LoVo (cell line): ENCODE measurements around the gene MCF2.
"Not testable (repeated sequence)": the region's sequence is repeated elsewhere in the genome, so short reads cannot be mapped to it uniquely, and the experiment has no call there.

Experiments
- DNase-seq: peaks from one replicate; pipeline ENCODE4 v3.0.0-alpha.2; 2016; ENCODE audit warnings: low spot score

The MCF2 gene, protein sequence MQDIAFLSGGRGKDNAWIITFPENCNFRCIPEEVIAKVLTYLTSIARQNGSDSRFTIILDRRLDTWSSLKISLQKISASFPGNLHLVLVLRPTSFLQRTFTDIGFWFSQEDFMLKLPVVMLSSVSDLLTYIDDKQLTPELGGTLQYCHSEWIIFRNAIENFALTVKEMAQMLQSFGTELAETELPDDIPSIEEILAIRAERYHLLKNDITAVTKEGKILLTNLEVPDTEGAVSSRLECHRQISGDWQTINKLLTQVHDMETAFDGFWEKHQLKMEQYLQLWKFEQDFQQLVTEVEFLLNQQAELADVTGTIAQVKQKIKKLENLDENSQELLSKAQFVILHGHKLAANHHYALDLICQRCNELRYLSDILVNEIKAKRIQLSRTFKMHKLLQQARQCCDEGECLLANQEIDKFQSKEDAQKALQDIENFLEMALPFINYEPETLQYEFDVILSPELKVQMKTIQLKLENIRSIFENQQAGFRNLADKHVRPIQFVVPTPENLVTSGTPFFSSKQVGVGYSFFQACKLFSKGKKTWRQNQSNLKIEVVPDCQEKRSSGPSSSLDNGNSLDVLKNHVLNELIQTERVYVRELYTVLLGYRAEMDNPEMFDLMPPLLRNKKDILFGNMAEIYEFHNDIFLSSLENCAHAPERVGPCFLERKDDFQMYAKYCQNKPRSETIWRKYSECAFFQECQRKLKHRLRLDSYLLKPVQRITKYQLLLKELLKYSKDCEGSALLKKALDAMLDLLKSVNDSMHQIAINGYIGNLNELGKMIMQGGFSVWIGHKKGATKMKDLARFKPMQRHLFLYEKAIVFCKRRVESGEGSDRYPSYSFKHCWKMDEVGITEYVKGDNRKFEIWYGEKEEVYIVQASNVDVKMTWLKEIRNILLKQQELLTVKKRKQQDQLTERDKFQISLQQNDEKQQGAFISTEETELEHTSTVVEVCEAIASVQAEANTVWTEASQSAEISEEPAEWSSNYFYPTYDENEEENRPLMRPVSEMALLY

DNA sequence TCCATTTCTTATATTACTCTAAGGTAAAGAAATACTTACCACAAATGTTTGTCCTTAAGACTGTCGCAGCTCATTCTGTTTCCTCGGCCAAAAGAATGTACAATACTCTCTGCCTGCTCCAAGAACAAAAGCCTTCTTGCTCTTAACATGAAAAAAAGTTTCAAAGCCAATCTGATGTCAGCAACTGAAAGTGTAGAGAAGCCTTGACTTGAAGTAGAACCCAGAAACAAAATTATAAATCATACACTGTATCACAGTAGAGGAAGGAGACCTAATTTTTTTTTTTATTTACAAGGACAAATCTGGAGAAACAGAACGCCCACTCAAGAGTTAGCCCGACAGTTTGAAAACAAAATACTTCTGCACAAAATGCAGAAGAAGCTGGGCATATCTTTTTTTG lies at the start of gene MCF2:
MCF2 (minus strand) TSS at position 101 of the 400 bp plus-strand sequence. CDS start 56,423 bp downstream, outside the sequence.
- DNase-seq, result no peak

DNA sequence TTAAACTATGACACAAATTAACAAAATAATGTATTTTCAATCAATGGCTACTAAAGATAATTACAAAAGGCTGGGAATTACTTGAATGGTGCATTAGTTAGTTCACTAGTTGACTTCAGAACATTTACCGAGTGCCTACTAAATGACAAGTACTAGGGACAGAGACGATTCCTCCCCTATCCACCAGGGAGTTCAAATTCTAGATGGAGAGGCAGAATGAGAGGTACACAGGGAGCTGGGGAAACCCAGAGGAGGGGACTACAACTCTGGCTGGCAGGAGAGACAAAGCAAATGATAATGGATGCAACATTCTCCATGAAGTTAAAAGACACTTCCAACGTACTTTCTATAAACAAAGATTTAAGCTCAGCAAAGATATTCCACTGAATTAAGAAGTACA lies 43.1 kb upstream of the MCF2 start:
- DNase-seq, result no peak

DNA sequence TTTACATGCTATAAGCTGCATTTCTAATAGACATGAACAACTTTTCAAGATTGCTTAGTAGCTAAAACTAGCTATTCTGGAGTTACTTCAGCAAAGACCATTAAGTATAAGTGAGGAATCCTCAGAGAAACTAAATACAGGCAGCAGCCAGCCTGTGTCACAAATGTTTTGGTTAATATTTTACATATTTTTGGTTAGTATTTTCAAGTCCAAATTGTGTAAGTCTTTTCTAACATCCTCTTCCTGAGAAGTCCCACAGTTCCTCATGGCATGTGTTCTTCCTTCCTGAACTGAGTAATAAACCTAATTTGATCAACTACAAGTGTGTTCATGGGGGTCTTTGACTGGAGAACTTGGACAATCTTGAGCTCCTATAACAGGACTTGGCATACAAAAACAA lies 42.4 kb upstream of the MCF2 start:
- no peak for DNase-seq

DNA sequence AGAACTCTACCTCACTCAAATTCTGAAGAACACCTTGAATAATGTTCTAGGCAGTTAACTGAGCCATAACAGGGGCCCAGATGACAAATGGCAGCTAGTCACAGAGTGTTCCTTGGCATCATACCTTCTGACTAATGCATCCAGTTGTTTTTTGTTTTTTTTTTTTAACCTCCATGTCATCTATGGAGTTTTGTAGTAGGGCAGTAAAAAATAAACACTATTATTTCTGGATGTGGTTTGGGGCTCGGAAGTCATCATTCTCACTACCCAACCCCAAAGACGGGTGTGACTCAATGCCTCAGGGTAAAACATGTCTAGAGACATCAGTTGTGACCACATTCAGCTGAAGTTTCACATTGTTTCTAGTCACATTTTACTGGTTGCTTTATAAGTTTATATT lies 31.2 kb upstream of the MCF2 start:
- DNase-seq, result no peak

DNA sequence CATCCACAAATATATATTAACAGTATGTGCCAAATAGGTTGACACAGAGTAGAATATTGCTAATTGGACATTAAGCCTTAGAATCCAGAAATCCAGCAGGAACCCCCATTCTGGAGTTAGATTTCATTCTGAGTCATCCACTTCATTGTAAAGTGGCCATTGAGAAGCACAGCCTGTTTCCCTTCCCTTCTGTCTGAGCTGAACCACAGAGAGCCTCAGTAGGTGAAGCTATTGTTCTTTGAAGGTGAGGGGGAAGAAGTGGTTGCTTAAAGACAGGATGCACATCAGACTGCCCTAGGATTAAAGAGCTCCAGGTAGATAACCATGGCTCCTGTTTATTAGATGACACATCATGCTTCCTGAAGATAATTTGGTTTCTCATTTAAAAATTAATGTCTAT lies 30.6 kb upstream of the MCF2 start:
- no peak for DNase-seq

DNA sequence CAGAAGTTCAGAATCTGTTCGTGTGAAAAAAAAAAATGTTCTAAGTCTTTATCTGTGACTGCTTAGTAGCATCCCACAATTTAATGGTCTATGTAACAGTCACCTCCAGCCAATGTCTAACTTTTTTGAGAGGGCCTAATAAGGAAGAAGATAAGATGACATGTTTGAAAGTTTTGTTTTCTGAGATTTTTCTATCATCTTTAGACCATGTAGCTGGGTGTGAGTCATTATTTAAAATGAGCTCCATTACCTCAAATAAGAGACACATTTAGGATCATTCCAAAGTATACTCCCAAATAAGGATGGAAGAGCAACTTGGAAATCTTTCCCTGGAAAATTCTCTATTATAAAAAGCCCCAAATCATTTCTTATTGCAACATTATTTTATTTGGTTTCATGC lies 28.2 kb upstream of the MCF2 start:
- no peak for DNase-seq

DNA sequence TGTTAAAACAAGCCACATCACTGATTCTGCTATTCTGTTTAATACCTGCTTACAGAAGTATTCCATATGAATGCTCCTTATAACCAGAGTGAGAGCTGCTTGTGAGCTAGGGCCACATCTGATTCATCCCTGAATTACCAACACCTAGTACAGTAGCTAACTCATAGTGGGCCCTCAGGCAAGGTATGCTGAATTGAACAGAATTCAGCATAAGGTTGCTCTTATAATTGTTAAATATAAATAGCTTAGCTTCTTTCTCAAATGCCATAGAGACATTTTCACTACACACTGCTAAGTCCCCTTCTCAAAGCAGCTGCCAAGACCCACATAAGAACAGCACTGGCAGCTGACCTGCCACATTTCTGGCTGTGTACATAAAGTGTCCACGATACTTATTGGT lies 27.0 kb upstream of the MCF2 start:
- DNase-seq, result no peak

DNA sequence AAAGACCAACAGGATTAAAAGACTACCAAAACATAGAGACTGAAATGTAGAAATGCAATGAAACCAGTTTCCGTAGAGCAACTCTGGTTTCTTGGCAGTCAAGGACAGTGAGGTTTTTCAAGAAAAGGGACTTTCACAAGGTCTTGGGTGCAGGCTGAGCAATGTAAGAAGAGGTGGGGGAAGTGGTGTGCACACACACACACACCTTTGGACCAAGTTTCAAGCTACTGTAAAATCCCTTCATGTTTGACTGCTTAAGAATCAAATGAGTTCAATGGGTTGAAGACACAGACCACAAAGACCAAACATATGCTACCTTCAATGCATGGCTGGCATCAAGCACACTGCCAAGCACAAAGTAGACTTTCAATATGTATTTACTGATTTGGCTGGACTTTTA lies 17.8 kb upstream of the MCF2 start:
- DNase-seq, result no peak

DNA sequence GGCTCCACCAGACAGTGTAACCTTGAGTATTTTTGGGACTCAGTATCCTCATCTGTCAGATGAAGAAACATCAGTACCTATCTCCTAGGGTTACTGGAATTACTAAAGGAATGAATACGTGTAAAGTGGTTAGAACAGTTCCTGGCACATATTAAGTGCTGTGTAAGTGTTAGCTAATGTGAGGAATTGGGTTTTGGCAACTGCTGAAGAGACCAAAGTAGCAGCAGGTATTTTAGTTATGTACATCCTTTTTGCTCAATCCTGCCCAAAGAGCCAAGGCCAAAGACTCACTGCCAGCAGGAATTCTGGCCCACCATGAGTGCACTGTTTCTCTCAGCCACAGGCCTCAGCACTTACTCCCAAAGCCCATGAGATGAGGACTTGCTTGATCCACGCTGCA lies 16.7 kb upstream of the MCF2 start:
- DNase-seq, result no peak

DNA sequence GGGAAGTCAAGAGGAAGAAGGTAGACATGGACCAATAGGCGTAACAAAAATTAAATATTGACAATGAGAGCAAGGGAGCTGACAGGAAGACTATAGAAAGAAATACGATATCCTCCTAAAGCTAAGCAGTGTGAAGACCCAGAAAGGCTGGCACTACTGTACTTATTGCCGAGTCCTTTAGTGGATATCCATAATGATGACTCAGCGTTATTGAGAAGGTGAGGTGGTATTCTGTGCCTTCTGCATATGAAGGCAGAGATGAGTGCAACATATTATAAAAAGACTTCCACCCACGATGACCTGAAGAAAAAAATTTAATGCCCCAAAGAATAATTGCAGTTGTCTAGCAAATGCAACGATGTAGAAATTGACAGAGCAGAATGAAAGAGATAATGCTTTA lies 13.0 kb upstream of the MCF2 start:
- DNase-seq, result no peak

DNA sequence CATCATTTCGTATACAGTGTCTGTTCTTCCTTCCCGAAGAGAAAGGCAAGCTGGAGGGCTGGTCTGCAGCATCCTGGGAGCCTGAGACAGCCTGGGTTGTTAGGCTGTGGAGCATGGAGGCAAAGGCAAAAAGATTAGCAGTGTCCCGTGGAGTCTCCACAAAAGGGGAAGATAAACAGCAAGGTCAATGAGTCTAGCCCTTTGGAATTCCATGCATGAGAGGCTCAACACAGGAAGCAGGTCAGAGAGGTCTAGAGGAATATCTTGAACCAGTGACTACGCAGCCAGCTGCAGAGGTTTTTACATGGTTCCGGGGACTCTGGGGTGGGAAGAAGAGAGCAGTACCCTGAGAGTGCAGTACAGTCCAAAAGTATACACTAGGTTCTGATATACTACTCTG lies 12.2 kb upstream of the MCF2 start:
- peak; percentile 0 for DNase-seq

DNA sequence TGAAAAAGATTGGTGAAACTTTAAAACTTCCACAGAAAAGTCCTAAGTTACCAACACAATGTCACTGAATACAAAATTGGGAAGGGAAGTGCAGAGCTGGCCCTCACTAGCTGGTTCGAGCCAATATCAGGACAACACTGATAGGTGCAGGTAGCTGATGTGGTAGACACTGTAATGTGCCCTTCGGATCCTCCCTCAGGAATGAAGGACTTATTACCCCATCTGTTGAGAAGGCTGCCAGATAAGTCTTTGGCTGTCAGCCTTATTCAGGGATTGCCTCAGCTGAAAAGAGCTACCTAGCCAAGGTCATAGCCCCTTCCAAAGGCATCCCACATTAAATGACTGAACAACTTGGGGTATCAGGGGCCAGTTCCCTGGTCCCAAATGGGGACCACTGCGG lies 5.3 kb downstream of the MCF2 start:
- no peak for DNase-seq

DNA sequence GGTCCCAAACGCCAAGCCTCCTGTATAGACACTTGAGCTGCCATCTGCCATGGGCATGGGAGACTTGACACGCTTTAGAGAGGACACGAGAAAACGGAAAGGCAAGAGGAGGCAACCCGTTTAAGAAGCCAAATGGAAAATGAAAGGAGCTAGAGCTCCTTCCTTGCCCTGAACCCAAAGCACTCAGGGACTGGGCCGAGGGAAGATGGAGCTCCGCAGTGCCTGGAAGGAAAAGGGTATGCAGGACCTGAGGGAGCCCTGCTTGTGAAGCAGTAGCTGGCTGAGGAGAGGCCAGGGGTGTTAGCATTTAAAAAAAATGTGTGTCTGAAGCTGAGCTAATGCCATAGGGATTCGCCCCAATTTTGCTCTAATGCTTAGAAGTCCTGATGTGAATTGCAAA lies 15.1 kb downstream of the MCF2 start:
- no peak for DNase-seq

DNA sequence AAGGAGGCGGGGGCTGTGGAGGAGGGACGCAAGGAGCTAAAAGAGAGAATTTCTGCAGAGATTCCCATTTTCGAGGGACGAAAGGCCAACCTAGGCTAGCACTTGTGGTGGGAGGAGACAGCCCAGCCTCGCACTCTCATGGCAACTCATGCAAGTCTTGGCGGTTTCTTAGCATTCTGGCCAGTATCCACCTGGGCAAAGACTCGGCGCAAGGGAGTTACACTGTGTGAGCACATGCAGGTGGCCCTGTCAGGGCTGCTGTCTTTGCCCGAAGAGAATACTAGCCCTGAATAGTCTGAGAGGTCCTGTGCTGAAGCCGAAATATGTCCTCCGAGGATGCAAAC lies 15.5 kb downstream of the MCF2 start:
- DNase-seq, result no peak

DNA sequence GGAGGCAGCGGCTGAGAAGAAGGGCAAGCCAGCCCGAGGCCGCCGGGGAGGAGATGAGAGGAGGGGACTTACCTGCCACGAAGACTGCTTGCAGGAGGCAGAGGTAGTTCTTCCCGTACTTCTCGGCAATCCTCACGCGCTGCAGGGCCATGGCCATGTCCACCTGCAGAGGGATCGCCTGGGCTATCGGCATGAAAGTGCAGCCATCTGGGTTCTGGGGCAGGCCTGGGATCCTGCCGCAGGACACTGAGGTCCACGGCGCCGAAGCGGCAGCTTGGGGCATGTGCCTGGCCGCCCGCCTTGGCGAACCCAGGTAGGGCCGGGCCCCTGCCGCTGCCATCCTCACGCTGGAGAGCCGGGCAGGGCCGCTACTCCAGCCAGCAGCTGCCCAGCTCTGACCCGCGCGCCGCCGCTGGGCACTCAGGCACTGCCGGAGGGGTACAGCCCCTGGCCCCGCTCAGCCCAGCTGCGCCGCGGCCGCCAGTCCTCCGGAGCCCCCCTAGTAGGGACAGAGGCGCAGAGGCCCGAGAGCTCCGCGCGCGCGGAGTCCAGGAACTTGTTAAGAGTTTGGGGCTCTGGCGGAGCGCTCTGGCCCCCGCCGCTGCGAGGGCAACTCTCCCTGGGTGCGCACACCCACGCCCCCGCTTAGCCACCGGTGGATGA lies 16.0 kb downstream of the MCF2 start:
- no peak for DNase-seq

DNA sequence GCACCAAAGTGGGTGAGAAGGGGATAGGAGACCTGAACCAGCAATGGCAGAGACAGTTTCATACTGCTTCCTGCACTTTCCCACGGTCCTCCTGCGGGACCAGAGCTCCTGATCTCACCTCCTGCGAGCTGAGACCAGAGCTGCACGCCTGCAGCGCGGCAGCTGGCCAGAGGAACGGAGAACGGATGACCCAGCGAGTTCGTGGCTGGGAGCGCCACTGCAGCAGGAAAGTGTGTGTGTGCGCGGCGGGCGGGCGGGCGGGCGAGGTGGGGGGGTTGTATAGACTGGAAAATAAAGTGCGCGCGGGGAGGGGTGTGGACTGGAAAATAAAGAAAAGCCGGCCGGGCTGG lies 16.5 kb downstream of the MCF2 start:
- no peak for DNase-seq

DNA sequence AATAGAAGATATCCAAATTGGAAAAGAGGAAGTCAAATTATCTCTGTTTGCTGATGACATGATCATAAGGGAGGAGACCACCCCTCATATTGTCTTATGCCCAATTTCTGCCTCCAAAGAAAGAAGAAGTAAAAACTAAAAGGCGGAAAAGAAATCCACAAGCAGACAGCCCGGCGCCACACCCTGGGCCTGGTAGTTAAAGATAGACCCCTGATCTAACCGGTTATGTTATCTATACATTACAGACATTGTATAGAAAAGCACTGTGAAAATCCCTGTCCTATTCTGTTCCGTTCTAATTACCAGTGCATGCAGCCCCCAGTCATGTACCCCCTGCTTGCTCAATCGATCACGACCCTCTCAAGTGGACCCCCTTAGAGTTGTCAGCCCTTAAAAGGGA lies 22.8 kb downstream of the MCF2 start:
- not testable (repeated sequence) for DNase-seq

DNA sequence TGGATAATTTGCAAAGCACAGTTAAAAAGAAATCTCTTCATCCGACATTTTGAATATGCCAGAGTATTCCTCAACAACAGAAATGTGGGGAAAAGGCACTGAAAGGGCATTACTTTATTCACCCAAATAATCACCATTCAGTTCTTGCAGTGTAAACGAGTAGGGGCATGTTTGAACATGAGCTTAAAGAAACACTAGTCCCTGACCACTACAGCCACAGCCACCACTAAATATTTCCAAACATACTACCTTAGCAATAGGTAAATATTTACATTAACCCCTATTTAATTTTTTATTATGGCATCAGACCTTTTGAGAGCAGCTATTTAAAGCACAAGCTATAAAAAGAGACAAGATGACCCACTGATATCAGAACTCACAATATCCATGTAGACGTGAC lies 27.6 kb downstream of the MCF2 start:
- no peak for DNase-seq

DNA sequence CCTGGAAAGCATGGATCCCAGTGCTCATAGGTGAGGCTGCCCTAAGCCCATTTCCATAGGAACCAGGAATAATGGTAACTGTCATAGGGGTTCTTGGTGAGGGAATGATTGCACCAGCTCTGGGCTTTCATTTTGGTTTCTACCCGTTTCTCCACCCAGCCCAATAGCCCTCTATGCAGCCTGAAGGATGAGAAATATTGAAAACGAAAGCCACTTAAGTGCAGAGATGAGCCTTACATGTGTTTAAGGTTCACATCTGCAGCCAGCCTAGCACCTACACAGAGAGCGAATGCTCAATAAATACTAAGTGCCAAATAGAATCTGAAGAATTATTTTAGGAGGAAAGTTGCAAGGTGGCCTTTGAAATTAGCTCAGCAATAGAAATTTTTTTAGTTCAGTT lies 60.4 kb downstream of the MCF2 start:
- DNase-seq, result no peak

DNA sequence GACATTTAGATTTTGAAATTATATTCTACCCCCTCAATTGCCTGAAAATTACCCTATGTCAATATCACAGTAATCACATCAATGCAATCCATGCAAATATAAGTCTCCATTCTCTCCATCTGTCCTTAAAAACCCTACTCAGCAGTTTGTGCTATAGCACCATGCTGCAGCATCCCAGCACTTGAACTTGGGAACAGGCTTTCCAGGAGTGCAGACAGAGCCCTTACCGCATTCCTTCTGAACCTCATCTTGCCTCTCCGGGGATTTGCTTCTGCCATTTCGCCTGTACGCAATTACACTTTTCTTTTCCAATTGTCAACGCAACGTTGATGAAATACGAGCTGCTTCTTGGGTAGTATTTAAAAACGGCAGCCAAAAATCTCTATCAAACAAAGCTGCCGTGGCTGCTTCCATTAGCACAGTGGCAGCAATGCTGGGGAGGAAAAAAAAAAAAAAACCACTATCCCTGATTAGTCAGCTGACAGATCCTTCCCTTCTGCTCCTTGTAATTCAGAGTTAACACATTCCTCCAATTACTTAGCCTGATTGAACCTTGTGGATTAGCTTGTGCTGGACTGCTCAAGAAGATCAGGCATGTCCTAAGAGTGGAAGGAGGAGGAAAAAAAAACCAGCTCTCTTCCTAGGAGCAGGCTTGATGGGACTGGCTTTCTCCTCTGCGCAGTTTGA lies 65.6 kb downstream of the MCF2 start:
- DNase-seq, result no peak

DNA sequence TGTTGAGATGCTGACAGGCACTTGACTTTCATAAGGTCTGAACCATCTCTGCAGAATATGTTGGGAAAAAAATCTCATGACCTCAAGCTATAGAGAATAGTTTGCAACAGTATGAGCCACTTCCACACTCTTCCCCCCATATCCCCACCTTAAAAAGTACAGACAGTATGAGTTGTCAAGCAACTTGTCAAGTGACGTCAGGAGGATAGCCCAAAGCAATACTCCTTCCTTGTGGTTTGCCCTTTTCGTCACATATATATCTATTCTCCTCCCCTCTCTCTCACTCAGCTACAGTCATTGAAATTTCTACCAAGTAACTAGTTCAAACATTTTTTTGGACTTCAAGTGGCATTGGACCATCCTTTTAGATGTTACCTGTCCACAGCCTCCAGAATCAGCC lies 67.7 kb downstream of the MCF2 start:
- no peak for DNase-seq

DNA sequence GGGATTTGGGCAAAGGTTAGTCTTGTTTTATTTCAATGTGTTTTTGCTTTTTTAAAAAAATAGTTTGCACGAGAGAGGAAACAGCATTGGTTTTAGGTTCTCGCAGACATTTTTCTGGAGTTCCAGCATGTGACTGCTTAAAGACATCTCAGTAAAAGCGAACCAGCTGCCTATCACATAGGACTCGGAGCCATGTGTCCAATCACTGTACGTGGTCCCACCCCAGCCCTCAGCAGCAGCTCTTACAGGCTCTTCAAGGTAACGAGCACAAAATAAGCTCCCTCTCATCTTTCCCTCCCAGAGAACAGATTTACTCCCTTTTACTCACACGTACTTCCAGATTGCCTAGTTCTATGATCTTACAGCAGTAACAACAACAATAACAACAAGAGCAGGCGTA lies 68.7 kb downstream of the MCF2 start:
- DNase-seq, result no peak
